A673 (cell line): ENCODE results near the gene EZR.

Experiments
- CTCF ChIP-seq: fragments of 300-800, 200-600 bp; sonication (generic); conservative IDR thresholded peaks from 2 replicates; pipeline ENCODE4 v1.5.1; 2017; ENCODE audit warnings: low read depth, mild to moderate bottlenecking, antibody characterized with exemption, low read length, moderate library complexity, mixed read lengths
- EZH2 ChIP-seq: fragments of 200-600 bp; sonication (generic); IDR thresholded peaks from 2 replicates; pipeline ENCODE4 v1.6.1; 2017; ENCODE audit warnings: borderline replicate concordance, low read depth, mild to moderate bottlenecking, mixed read lengths, antibody characterized with exemption, low read length; ENCODE audit not compliant: poor library complexity, severe bottlenecking

- TF ChIP-seq CTCF (no peak), EZH2 (no peak)
Observed at GRCh38 chr6:158768436-158768835, 50.7 kb downstream of the EZR start.
